Stimulated activated CD8-positive, alpha-beta memory T cell treated with anti-CD3 and anti-CD28 coated beads, Interleukin-4, amount 100 ng/mL, for 1 hour (primary cell): ENCODE data around the gene OSBPL2.

Experiments
- DNase-seq, 2 donors: peaks; one replicate each; pipeline ENCODE4 v3.0.0-alpha.2; 2020; ENCODE audit warnings: low read depth in 2 of 2, low spot score in 1 of 2

The OSBPL2 gene

GRCh38 chr20:62281161-62281933 lies 43.0 kb downstream of the OSBPL2 start:
- DNase-seq: no peak

DNA sequence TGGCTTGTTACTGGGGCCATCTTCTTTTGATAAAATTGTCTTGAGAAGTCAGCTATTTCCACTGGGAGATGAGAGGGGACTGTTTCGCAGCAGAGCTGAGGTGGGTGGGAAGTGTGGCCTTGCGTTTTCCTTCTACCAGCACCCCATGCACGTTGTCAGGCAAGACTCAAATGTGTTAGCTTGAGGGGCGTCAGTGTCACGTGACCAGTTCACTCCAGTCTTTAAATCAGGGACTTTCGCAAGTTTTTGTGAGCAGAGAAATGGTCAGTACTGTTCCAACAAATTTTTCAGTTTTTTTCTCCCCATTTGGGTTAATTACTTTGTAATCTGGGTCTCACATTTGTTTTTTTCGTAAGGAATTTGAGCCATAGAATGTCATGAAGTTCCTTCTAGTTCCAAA lies 43.8 kb downstream of the OSBPL2 start:
- DNase-seq: no peak

DNA sequence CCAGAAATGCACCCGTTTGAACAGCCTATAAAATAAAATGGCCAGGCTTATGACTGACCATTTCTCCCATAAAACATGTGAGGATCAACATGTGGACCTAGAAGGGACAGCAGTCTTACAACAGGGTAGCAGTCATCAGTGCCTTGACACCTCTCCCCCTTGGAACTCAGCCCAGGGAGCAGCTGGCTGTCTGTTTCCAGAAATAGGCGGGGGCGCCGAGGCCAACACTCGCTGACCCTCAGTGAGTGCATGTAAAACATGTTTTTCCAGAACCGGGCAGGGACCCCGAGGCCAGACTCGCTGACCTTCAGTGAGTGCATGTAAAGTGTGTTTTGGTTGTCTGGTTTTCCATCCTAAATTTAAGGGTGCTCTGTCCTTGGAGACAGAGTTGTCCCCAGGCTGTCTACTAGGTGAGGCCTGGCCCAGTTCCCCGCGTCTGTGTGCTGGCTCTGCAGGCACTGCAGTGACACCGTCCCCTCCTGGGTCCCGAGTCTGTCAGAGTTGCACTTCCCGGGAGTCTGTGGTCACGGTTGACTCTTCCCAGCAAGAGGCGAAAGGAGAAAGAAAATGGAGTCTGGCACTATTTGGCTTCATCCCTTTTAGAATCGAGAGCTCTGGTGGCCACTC lies 44.7 kb downstream of the OSBPL2 start:
- no peak for DNase-seq

- DNase-seq: no peak
Observed at GRCh38 chr20:62284448-62284847, 46.1 kb downstream of the OSBPL2 start.

DNA sequence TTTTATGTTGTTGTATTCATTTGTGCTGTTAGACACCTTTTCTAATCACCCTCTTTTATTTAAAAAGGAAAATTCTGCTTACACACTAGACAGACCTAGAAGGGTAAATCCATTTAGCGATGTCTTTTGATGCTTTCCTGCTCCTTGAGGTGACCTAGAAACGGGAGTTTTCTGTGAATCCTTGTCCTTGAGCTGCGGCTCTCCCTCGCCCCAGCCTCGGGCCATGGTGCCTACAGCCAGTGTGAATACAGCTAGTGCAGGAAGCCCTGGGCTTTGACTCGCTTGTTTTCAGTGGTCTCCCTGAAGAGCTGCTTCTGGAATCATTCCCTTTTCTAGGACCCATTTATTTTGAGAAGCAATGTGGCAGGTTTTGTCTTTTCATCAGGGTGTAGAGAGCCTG lies 46.8 kb downstream of the OSBPL2 start:
- DNase-seq: no peak

GRCh38 chr20:62285722-62286121 lies 47.4 kb downstream of the OSBPL2 start:
- DNase-seq: no peak

- no peak for DNase-seq
Observed at GRCh38 chr20:62286493-62287064, 48.3 kb downstream of the OSBPL2 start.

GRCh38 chr20:62287129-62287528 lies 48.8 kb downstream of the OSBPL2 start:
- DNase-seq: no peak

GRCh38 chr20:62287759-62288534 lies 49.6 kb downstream of the OSBPL2 start:
- DNase-seq: no peak

- DNase-seq: no peak
Observed at GRCh38 chr20:62288535-62289105, 50.3 kb downstream of the OSBPL2 start.

GRCh38 chr20:62289131-62289530 lies 50.8 kb downstream of the OSBPL2 start:
- DNase-seq: no peak

DNA sequence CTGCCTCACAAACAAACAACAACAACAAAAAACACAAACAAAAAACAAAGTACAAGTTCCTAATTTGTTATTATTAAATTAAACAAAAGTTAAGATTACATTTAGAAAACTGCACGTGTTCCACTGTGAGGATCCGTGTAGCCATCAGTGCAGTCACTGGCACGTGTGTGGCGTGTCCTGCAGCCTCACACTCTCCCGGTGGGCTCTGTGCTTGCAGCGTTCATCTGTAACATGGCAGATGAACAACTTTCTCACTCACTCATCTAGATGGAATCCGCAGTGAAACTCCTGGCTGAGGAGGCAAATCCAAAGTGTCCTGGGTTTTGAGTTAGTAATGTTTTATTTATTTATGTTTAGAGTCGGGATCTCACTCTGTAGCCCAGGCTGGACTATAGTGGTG lies 51.6 kb downstream of the OSBPL2 start:
- no peak for DNase-seq

- no peak for DNase-seq
Observed at GRCh38 chr20:62291251-62292066, 53.1 kb downstream of the OSBPL2 start.

DNA sequence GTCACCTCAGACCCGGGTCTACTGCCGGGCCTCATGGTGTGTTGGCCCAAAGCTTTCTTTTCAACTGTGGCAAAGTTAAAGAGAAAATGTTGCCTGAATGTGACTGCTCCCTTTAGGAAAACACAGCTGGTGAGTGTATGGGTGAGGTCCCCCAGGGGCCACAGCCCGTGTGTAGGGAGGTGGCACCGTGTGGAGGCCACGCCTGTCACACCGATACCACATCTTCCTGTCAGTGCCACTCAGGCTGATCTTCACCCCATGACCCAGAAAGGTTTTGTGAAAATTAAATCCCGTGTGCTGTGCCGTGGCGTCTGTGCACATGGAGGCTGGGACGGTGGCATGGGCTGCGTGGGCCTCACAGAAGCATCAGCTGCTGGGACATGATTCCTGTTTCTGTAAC lies 53.8 kb downstream of the OSBPL2 start:
- DNase-seq: no peak

DNA sequence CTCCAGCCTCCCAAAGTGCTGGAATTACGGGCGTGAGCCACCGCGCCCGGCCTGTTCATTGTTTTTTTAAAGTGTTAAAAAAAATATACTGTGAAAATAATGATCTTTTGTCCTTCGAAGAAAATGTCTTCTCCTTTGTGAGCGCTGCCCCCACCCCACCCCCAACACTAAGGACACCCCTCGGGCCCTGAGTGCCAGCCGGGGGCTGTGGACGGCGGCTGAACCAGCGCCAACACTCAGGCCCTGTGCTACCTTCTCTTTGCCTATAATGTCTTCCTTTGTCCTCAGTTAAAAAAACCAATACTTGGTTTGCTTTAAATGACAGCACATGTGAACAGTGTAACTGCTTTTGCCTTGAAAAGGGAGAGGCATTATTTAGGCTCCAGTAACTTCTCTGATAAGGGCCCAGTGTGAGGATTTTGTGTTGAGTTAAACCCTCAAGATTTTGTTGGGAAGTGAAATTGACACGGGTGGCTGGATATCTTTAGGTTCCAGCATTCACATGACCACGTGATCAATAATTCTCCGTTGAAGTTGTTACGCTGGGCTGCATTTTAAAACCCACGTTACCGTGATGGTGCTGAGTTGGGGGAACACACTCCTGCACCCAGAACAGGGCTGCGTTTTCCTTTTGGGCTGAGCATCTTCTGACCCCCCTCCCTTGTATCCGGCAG lies 54.9 kb downstream of the OSBPL2 start:
- DNase-seq: no peak

GRCh38 chr20:62293946-62294345 lies 55.6 kb downstream of the OSBPL2 start:
- no peak for DNase-seq

DNA sequence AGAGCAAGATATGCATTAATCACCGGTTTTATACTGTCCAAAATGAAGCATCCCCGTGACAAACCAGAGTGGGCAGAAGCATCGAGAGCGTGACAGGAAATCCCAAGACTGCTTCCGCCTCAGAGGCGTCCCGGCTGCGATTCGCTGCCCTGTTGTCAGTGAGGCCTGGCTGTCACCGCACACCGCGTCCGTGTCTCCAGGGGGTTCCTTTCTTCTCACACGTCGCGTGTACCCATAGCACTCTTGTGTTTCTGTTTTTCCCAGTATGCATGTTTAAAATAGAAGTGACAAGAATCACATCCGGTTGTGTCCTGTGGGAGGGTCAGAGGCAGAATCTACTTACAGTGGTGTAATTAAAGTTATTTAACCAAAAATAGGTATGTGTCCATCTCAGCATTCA lies 56.2 kb downstream of the OSBPL2 start:
- DNase-seq: no peak

DNA sequence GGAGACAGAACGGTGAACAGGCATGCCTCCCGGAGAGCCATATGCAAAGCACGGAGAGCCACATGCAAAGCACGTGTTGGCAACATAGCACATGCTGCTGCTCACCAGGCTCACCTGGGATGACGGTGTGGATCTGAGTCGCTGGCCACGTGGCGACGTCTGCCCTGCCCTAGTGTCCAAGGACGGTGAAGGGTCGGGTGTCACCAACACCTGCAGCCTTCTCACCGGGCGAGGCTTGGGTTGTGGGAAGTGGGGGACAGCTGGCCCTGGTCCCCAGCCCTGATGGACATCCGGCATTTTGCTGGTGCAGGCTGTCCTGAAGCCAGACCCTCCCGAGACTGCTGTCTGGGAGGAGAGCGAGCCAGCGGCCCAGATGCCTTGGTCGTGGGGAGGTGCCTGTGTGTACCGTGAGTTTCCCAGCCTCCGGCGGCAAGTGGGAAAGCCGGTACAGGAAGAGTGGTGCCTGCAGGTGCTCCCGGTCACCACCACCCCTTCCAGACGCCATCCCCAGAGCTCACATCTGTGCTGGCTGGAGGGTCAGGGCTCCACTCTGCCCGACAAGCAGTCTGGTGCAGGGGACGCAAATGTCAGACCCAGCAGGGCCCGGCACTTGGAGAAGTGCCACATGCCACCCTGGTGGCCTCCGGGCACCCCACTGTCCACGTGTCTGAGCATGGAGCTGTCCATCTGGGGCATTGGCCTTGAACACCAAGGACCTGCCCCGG lies 58.6 kb downstream of the OSBPL2 start:
- no peak for DNase-seq

DNA sequence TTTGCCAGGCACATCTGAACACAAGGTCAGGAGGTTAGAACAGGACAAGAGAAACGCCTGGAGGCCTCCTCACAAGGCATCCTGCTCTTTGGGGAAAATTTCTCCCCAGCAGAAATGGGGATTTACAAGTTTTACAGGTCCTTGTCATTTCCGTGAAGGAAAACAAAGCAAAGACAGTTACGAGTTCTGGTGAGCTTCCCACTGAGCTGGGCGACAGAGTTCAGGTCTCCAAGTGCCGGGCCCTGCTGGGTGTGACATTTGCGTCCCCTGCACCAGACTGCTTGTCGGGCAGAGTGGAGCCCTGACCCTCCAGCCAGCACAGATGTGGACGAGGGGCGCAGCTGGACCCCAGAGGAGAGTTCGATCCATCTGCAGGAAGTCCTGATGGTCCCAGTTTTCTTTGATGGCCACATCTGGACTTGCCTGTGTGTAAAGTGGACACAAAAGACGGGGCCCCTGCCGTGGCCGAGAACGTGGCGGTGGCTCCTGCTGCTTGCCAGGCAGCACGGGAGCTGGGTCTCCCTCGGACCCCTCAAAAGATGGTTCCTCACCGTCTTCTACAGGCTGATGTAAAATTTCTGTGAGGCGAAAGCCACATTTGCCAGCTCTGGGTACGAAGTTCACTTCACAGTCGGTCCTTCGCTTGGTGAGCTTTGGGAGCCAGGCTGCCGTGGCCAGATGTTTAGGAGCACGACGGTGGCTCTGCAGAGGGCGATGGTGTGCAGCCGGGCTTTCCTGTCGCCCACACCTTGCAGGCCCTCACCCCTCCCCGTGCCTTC lies 59.3 kb downstream of the OSBPL2 start:
- no peak for DNase-seq
